ENCODE results near the gene SH3RF2.
"Not testable (repeated sequence)": the region's sequence is repeated elsewhere in the genome, so short reads cannot be mapped to it uniquely, and the experiment has no call there.

SH3RF2 gene

GRCh38 chr5:145954140-145954539 lies 17.8 kb downstream of the SH3RF2 start:
- DNase-seq = not testable (repeated sequence)

- no peak for DNase-seq
Observed at GRCh38 chr5:145957388-145957787, 21.0 kb downstream of the SH3RF2 start.

- DNase-seq = no peak
Observed at GRCh38 chr5:145958436-145958835, 22.1 kb downstream of the SH3RF2 start.

GRCh38 chr5:145960166-145960565 lies 23.8 kb downstream of the SH3RF2 start:
- no peak for DNase-seq

GRCh38 chr5:145960848-145961600 lies 24.6 kb downstream of the SH3RF2 start:
- DNase-seq = no peak

GRCh38 chr5:145962001-145962400 lies 25.6 kb downstream of the SH3RF2 start:
- no peak for DNase-seq

- DNase-seq = not testable (repeated sequence)
Observed at GRCh38 chr5:145964008-145964407, 27.6 kb downstream of the SH3RF2 start.

- DNase-seq = no peak
Observed at GRCh38 chr5:145965804-145966203, 29.4 kb downstream of the SH3RF2 start.

GRCh38 chr5:145967296-145967695 lies 30.9 kb downstream of the SH3RF2 start:
- DNase-seq = no peak

- no peak for DNase-seq
Observed at GRCh38 chr5:145968970-145969713, 32.8 kb downstream of the SH3RF2 start.

- DNase-seq = no peak
Observed at GRCh38 chr5:145969714-145970092, 33.3 kb downstream of the SH3RF2 start.

- no peak for DNase-seq
Observed at GRCh38 chr5:145971108-145971507, 34.7 kb downstream of the SH3RF2 start.

GRCh38 chr5:145971701-145972100 lies 35.3 kb downstream of the SH3RF2 start:
- no peak for DNase-seq

- DNase-seq = no peak
Observed at GRCh38 chr5:145975001-145975360, 38.6 kb downstream of the SH3RF2 start.

- no peak for DNase-seq
Observed at GRCh38 chr5:145975361-145976066, 39.1 kb downstream of the SH3RF2 start.

- DNase-seq = no peak
Observed at GRCh38 chr5:145976431-145977155, 40.2 kb downstream of the SH3RF2 start.

- DNase-seq = no peak
Observed at GRCh38 chr5:145978171-145978570, 41.8 kb downstream of the SH3RF2 start.

GRCh38 chr5:145978708-145979107 lies 42.3 kb downstream of the SH3RF2 start:
- DNase-seq = no peak

- DNase-seq = no peak
Observed at GRCh38 chr5:145979270-145980223, 43.2 kb downstream of the SH3RF2 start.

- no peak for DNase-seq
Observed at GRCh38 chr5:145980259-145980658, 43.9 kb downstream of the SH3RF2 start.

GRCh38 chr5:145980718-145981117 lies 44.3 kb downstream of the SH3RF2 start:
- no peak for DNase-seq

All from cortex of kidney (tissue), 1 donor.